Stomach (tissue), 9 donors: Measurements from ENCODE around the gene BHLHE23. TPM values are rescaled to one million over a fixed set of nuclear protein-coding genes. Genes with fewer than 3 reads are reported as not detected.

Experiments used
- DNase-seq, 2 donors: peaks; one replicate each; pipeline versions ENCODE4 v3.0.0 to v3.0.0-alpha.2; 2013 to 2019
- H3K27ac ChIP-seq, 5 donors: fragments of 200-600 bp in 4 of 5; sonication (generic) in 4 of 5; one replicate each; pipeline ENCODE4 v1.5.1; 2013 to 2019; ENCODE audit warnings: mild to moderate bottlenecking in 1 of 5, moderate library complexity in 1 of 5
- H3K27me3 ChIP-seq, 3 donors: fragments of 200-600 bp; sonication (generic); one replicate each; pipeline ENCODE4 v1.5.1; 2017 to 2019; ENCODE audit warnings: mixed run types in 1 of 3
- H3K36me3 ChIP-seq, 4 donors: fragments of 200-600 bp; sonication (generic); 1 replicate in 3 of 4; 2 replicates in 1 of 4; pipeline ENCODE4 v1.5.1; 2016 to 2019
- H3K4me1 ChIP-seq, 4 donors: fragments of 200-600 bp; sonication (generic); one replicate each; pipeline ENCODE4 v1.5.1; 2016 to 2019
- H3K4me3 ChIP-seq, 4 donors: fragments of 200-600 bp; sonication (generic) in 3 of 4; one replicate each; pipeline ENCODE4 v1.5.1; 2016 to 2019; ENCODE audit warnings: mild to moderate bottlenecking in 1 of 4
- H3K9me3 ChIP-seq, 4 donors: fragments of 200-600 bp; sonication (generic); one replicate each; pipeline ENCODE4 v1.5.1; 2016 to 2019
- EP300 ChIP-seq: sonication (generic); formaldehyde crosslinking; IDR thresholded peaks from one replicate; pipeline ENCODE4 v1.6.1; 2017; ENCODE audit warnings: antibody characterized with exemption
- POLR2A ChIP-seq, 4 donors: fragments of 450-650 bp; IDR thresholded peaks; one replicate each; pipeline ENCODE4 v1.6.1; 2016; ENCODE audit warnings: antibody characterized with exemption in 4 of 4, control low read depth in 2 of 4, mild to moderate bottlenecking in 1 of 4, moderate library complexity in 1 of 4
- POLR2AphosphoS5 ChIP-seq, 3 donors: sonication (generic); formaldehyde crosslinking; IDR thresholded peaks; one replicate each; pipeline ENCODE4 v1.6.1; 2016; ENCODE audit warnings: antibody characterized with exemption in 3 of 3
- WGBS, 5 donors: extraction: QIAGEN DNeasy Blood & Tissue Kit in 3 of 5; methylation state at CpG; one replicate each; pipeline versions ENCODE4 v1.1.5 to v1.1.7; 2013 to 2018; 5-methylcytosine and 5-hydroxymethylcytosine counted together
- intact Hi-C: fragments of 100-400 bp; cut with DNase I; formaldehyde crosslinking; loops from one replicate; pipeline ENCODE4 v1.15.1; 2023; ENCODE audit warnings: low total_unique reads
- polyA plus RNA-seq, 3 donors: library from polyadenylated mRNA; stranded (reverse); fragments of 200-250 nt; gene quantifications; one replicate each; pipeline ENCODE4 v1.2.3, GENCODE V29; 2013
- total RNA-seq, 5 donors: library from RNA; depleted of rRNA; stranded (reverse); fragments of >200 nt; gene quantifications; one replicate each; pipeline versions ENCODE4 v1.1.0 to v1.2.3, GENCODE V29; 2014 to 2016
- TF ChIP-seq, protein P1 (sequence below), 7 experiments: fragments of 450-650 bp in 4 of 7; fragments of 200-600 bp in 3 of 7; sonication (generic) in 3 of 7; IDR thresholded peaks; one replicate each; pipeline ENCODE4 v1.5.1; 2016 to 2019; ENCODE audit warnings: antibody characterized with exemption in 7 of 7, control low read depth in 2 of 7, mild to moderate bottlenecking in 1 of 7
- donor health status: healthy with polysubstance abuse.
- donor health status: Bipolar disorder and iron deficiency.
- donor health status: healthy.

BHLHE23 gene
- total and polyA plus RNA-seq, 8 donors = 0.55 TPM; not detected in 7

DNA sequence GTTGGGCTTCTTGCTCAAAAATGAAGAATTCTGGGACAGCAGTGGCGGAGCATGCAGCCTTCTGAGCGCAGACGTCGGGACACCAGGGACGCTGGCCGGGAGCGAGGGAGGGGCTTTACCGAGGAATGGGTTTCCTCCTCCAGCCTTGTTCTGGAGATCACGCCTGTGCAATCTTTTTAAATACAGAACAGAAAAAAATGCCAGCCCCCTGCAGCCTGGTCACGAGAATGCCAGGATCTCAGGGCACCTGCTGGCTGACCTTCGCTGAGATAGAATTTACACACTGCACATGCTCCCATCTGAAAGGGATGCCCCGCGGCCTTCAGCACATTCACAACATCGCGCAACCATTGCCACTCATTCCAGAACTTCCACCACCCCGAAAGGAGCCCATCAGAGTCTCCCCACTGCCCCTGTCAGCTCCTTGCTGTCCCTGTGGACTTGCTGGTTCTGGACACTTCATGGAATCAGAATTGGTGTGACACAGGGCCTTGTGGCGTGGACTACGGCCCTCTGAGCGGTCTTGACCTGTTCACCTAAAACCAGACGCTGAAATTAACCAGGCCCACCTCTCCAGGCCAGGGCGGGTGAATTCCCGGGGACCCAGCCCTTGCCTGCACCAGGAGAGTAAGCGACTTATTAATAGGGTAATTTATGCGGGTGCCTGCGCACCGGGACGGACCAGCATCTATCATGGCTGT, 20.6 kb upstream of the BHLHE23 start:
- TF ChIP-seq, protein P1, sequence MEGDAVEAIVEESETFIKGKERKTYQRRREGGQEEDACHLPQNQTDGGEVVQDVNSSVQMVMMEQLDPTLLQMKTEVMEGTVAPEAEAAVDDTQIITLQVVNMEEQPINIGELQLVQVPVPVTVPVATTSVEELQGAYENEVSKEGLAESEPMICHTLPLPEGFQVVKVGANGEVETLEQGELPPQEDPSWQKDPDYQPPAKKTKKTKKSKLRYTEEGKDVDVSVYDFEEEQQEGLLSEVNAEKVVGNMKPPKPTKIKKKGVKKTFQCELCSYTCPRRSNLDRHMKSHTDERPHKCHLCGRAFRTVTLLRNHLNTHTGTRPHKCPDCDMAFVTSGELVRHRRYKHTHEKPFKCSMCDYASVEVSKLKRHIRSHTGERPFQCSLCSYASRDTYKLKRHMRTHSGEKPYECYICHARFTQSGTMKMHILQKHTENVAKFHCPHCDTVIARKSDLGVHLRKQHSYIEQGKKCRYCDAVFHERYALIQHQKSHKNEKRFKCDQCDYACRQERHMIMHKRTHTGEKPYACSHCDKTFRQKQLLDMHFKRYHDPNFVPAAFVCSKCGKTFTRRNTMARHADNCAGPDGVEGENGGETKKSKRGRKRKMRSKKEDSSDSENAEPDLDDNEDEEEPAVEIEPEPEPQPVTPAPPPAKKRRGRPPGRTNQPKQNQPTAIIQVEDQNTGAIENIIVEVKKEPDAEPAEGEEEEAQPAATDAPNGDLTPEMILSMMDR (IDR thresholded peaks at IDR 0.05) = no peak
- TF ChIP-seq POLR2A (IDR thresholded peaks at IDR 0.05) = no peak
- Histone ChIP-seq H3K36me3 (no peaks in the 10 kb centered on the region), H3K4me1 (peaks cover 0 to 8% (median 6%) of the 10 kb centered on the region in 4 donors), H3K9me3 (no peaks in the 10 kb centered on the region), H3K27me3 (peaks cover 14 to 98% (median 97%) of the 10 kb centered on the region in 3 donors), H3K4me3 (no peak overlapping the region), H3K27ac (no peak overlapping the region)
- no peak for DNase-seq
- 41 to 51% (median 44%) methylated on average over 26 to 27 of the region's 27 CpGs for WGBS, 5 donors
- intact Hi-C loops = no loop called here

GRCh38 chr20:63026582-63027165, 19.9 kb upstream of the BHLHE23 start:
- TF ChIP-seq POLR2A (IDR thresholded peaks at IDR 0.05) (no peak), POLR2AphosphoS5 (IDR thresholded peaks at IDR 0.05) (no peak), EP300 (no peak)
- TF ChIP-seq, protein P1 (IDR thresholded peaks at IDR 0.05) = no peak
- Histone ChIP-seq H3K9me3 (no peaks in the 10 kb centered on the region), H3K27me3 (peaks cover 14 to 98% (median 97%) of the 10 kb centered on the region in 3 donors), H3K4me1 (peaks cover 0 to 8% (median 6%) of the 10 kb centered on the region in 4 donors), H3K36me3 (no peaks in the 10 kb centered on the region), H3K4me3 (no peak overlapping the region), H3K27ac (no peak overlapping the region)
- no peak for DNase-seq
- WGBS, 5 donors = 48 to 63% (median 60%) methylated on average over 11 to 13 of the region's 13 CpGs
- intact Hi-C loops = no loop called here

- peak overlapping the region in 1 of 4 donors; percentile 7 for H3K4me3 ChIP-seq
- no peak for TF ChIP-seq EP300
- no peak for TF ChIP-seq POLR2AphosphoS5 (IDR thresholded peaks at IDR 0.05)
- H3K27me3 ChIP-seq = peaks cover 14 to 98% (median 94%) of the 10 kb centered on the region in 3 donors
These were observed 19.0 kb upstream of the BHLHE23 start for GRCh38 chr20:63025534-63026331.

GRCh38 chr20:63024573-63025392, 18.0 kb upstream of the BHLHE23 start:
- DNase-seq = no peak
- TF ChIP-seq POLR2A (IDR thresholded peaks at IDR 0.05) = no peak
- no peak for TF ChIP-seq POLR2AphosphoS5 (IDR thresholded peaks at IDR 0.05)
- intact Hi-C loops = no loop called here
- H3K36me3 ChIP-seq = no peaks in the 10 kb centered on the region
- peaks cover 0 to 10% (median 8%) of the 10 kb centered on the region in 4 donors for H3K9me3 ChIP-seq
- peaks cover 9 to 98% (median 87%) of the 10 kb centered on the region in 3 donors for H3K27me3 ChIP-seq
- no peak overlapping the region for H3K4me3 ChIP-seq
- 71 to 80% (median 77%) methylated on average over 25 to 28 of the region's 28 CpGs for whole genome bisulfite sequencing, 5 donors
- peaks cover 0 to 8% (median 6%) of the 10 kb centered on the region in 4 donors for H3K4me1 ChIP-seq
- no peak overlapping the region for H3K27ac ChIP-seq

More at GRCh38 chr20:63025534-63026331, 19.0 kb upstream of the BHLHE23 start:
- intact Hi-C loops = no loop called here
- H3K9me3 ChIP-seq = peaks cover 0 to 2% (median 1%) of the 10 kb centered on the region in 4 donors
- peaks cover 0 to 8% (median 6%) of the 10 kb centered on the region in 4 donors for H3K4me1 ChIP-seq
- no peak overlapping the region for H3K27ac ChIP-seq
- 41 to 70% (median 47%) methylated on average over 30 to 45 of the region's 45 CpGs for WGBS, 5 donors
- H3K36me3 ChIP-seq = no peaks in the 10 kb centered on the region
- DNase-seq = peak in 1 of 2 donors; percentile 52
